Measurements from ENCODE around the gene DAZAP1. TPM values are rescaled to one million over a fixed set of nuclear protein-coding genes. Genes with fewer than 3 reads are reported as not detected.

The DAZAP1 gene
- total RNA-seq, 1 experiment from 2014 or later = 110 TPM

GRCh38 chr19:1424192-1424955 lies 17.0 kb downstream of the DAZAP1 start:
- DNase-seq (ENCODE audit: low spot score) = no peak

GRCh38 chr19:1425102-1425837 lies 17.9 kb downstream of the DAZAP1 start:
- no peak for DNase-seq (ENCODE audit: low spot score)

GRCh38 chr19:1425902-1426301 lies 18.5 kb downstream of the DAZAP1 start:
- no peak for DNase-seq (ENCODE audit: low spot score)

DNA sequence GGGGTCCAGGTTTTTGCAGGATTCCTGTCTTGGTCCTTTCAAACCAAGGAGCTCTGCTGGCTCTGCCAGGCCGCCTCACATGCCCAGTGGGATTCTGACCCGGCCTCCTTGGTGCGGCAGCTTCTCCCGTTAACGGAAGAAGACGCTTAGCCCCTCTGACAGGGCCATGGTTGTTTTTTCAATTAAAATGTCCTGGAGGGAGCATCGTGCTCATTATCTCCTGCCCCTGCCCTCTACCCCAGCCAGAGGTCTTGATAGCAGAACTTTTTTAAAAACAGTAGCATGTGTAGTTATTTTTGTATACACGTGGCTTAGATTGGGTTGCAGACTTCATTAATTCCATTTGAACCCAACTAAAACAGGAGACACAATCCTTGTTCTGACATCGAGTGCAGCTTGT lies 19.4 kb downstream of the DAZAP1 start:
- DNase-seq (ENCODE audit: low spot score) = no peak

- no peak for DNase-seq (ENCODE audit: low spot score)
Observed at GRCh38 chr19:1427221-1427920, 20.0 kb downstream of the DAZAP1 start.

DNA sequence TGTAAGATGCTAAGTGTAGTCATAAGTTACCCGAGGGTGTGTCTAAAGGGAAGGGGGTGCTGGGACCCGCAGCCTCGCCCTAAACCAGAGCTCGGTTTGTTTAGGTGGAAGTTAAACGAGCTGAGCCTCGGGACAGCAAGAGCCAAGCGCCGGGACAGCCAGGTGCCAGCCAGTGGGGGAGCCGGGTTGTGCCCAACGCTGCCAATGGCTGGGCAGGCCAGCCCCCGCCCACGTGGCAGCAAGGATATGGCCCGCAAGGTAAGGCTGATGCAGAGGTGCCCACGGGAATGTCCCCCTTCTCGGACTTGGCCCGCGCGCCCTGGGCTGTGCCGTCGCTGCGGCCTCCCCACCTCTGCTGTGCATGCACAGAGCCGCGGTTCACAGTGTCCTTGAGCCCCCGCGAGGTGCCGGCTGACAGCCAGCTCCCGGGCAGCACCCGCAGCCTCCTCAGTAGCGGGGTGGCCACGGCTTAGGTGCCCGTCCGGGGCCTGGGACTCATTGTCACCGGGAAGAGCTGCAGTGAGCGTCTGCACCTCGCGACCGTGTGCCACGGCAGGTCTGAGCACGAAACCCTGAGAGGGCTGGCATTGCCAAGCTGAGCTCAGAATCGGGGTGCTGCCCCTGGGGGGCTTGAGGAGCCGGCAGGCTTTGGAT lies 21.5 kb downstream of the DAZAP1 start:
- DNase-seq (ENCODE audit: low spot score) = no peak

GRCh38 chr19:1429750-1430149 lies 22.4 kb downstream of the DAZAP1 start:
- peak; percentile 83 for DNase-seq (ENCODE audit: low spot score)

GRCh38 chr19:1430246-1430645 lies 22.9 kb downstream of the DAZAP1 start:
- no peak for DNase-seq (ENCODE audit: low spot score)

DNA sequence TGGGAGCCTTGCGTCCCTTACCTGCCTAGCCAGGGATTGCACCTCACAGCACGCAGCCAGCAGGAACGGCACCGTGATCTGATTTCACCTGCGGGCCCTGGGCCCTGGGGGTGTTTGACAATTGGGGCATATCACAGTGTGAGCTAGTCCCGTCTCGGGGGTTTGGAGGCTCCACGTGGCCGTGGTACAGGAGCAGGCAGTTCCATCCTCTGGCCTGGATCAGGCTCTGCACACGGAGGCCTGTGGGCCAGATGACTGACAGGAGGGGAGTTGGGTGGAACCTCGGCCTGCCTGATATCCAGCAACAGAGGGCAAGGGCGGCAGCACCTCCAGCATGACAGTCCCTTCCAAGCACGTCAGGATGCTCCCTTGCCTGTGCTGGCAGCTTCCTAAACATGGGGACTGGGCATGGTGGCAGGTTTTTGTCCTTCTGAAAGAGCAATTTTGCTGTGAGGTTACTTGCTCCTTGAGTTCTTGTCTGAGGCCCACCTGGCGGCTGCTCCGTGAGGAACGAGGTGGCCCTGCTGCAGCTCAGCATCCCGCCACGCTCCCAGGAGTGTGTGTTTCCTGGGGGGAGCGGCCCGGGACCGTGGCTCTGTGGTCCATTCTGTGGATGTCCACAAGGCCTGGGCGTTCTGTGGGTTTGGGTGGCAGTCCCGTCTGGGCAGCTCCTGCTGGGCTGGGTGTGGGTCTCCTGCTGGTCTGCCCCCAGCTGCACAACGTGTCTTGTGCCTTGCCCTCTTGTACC lies 24.5 kb downstream of the DAZAP1 start:
- no peak for DNase-seq (ENCODE audit: low spot score)

DNA sequence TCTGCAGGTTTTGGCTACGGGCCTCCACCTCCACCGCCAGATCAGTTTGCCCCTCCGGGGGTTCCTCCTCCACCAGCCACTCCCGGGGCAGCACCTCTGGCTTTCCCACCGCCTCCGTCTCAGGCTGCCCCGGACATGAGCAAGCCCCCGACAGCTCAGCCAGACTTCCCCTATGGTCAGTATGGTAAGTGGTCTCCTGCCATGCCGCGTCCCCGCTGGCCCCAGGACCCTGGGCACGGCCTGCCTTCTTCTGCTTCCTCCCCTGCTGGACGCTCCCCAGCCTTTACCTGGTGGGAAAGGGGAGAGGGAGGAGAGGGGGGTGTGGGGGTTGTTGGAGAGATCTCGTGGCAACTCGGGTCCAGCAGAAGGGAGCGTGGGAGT lies 25.1 kb downstream of the DAZAP1 start:
- no peak for DNase-seq (ENCODE audit: low spot score)

GRCh38 chr19:1433119-1434039 lies 26.0 kb downstream of the DAZAP1 start:
- no peak for DNase-seq (ENCODE audit: low spot score)

- DNase-seq (ENCODE audit: low spot score) = no peak
Observed at GRCh38 chr19:1434040-1434366, 26.6 kb downstream of the DAZAP1 start.

DNA sequence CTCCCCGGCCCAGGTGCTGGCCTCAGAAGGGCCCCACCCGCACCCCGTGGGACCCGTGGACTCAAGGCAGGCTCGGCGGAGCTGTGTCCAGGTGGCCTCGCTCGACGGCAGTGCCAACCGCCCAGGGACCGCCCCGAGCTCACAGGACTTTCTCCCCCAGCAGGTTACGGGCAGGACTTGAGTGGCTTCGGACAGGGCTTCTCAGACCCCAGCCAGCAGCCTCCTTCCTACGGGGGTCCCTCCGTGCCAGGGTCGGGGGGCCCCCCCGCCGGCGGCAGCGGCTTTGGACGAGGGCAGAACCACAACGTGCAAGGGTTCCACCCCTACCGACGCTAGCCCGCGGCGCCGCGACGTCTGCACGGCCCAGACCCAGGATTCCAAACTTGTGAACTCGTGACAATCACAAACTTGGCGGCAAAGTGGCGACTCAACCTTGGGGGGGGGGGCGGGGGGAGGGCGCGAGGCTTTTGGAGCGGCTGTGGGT lies 27.2 kb downstream of the DAZAP1 start:
- DNase-seq (ENCODE audit: low spot score) = no peak

GRCh38 chr19:1435378-1435989 lies 28.1 kb downstream of the DAZAP1 start:
- DNase-seq (ENCODE audit: low spot score) = no peak

GRCh38 chr19:1437609-1438008 lies 30.2 kb downstream of the DAZAP1 start:
- DNase-seq (ENCODE audit: low spot score) = no peak

DNA sequence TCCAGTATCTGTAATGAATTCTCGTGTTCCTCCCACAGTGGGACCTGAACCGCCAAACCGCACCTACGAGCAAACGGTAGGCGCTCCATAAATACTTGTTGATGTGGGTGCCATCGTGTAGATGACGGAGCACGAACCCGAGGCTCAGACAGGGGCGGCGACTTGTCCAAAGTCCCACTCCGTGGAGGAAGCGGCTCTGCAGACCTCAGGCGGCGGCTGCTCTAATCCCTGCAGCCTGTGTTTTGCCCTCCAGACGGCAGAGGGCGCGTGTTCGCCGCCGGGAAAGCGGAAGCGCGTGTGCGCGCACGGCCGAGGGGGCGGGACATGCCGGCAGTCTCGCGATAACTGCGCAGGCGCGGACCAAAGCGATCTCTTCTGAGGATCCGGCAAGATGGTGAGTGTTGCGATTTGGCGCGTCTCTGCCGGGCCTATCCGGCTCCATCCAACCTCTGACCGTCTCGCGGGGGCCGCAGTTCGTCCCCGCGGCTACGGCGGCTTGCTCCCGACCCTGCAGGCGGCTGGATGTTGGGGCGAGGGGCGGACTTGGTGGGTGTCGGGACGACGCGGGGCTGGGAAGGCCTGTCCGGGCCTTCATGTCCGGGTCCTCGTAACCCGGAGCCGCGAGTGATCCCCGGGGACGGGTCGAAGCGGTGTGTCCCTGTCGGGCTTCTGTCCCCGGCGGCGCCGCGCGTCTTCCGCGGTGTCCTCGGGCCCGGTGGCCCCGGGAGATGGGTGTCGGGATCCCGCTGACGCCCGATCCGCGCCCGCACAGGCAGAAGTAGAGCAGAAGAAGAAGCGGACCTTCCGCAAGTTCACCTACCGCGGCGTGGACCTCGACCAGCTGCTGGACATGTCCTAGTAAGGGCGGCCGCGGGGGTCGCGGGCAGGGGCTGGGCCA lies 30.9 kb downstream of the DAZAP1 start, which contains the start of gene RPS15:
Gene RPS15, plus strand, starts transcription at position 362 of the 898 bp plus-strand sequence. Its CDS starts 30 bp downstream, at position 392.
- peak; percentile 87 for DNase-seq (ENCODE audit: low spot score)

- DNase-seq (ENCODE audit: low spot score) = no peak
Observed at GRCh38 chr19:1438933-1439354, 31.6 kb downstream of the DAZAP1 start.

All from A172 (cell line).